ENCODE results near the gene DNMBP.

- TF ChIP-seq YY1 (IDR thresholded peaks at IDR 0.05; ENCODE audit: low read depth) (no peak), REST (IDR thresholded peaks at IDR 0.05; ENCODE audit: low read depth) (no peak), MAX (IDR thresholded peaks at IDR 0.05) (no peak), EGR1 (IDR thresholded peaks at IDR 0.05) (no peak), TAF1 (IDR thresholded peaks at IDR 0.05; ENCODE audit: low read depth) (no peak), RAD21 (IDR thresholded peaks at IDR 0.05; ENCODE audit: low read depth) (no peak), CEBPB (IDR thresholded peaks at IDR 0.05) (no peak), TCF12 (IDR thresholded peaks at IDR 0.05; ENCODE audit: low read depth) (no peak), CREB1 (IDR thresholded peaks at IDR 0.05; ENCODE audit: low read depth) (no peak), EP300 (IDR thresholded peaks at IDR 0.05; ENCODE audit: borderline replicate concordance) (no peak), ZBTB7A (IDR thresholded peaks at IDR 0.05; ENCODE audit: low read depth) (no peak), USF1 (IDR thresholded peaks at IDR 0.05) (no peak), NFIC (IDR thresholded peaks at IDR 0.05) (no peak), TEAD4 (IDR thresholded peaks at IDR 0.05) (no peak)
Measured at GRCh38 chr10:99984211-99985034, 25.3 kb downstream of the DNMBP start.

Data from Ishikawa (cell line).